Glomerular visceral epithelial cell (primary cell): ENCODE data around the gene LDLRAD4.

Experiments used
- DNase-seq: peaks from one replicate; pipeline ENCODE4 v3.0.0-alpha.2; 2016; ENCODE audit errors: extremely low spot score

The LDLRAD4 gene

GRCh38 chr18:13403786-13404549 is 185.4 kb downstream of the LDLRAD4 start:
- no peak for DNase-seq

- no peak for DNase-seq
Observed at GRCh38 chr18:13405305-13406038, 186.9 kb downstream of the LDLRAD4 start.

- no peak for DNase-seq
Observed at GRCh38 chr18:13406049-13406615, 187.6 kb downstream of the LDLRAD4 start.

DNA sequence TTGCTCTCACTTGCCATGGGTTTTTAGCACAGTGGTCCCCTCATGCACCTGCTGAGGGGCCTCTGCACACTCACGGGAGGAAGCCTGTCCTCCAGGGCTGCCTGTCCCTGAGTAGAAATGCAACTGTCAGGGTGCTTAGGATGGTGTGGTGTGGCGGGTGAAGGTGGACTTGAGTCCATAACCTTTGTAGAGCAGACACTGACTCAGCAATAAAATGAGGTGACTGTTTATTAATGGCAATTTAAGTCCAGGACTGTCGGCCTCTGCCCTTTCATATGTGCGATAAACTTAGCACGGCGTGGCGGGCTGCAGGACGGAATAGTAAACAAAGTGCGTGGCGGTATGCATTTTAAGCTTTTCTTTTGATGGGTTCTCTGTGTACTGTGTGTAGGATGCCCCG is 188.2 kb downstream of the LDLRAD4 start:
- no peak for DNase-seq

DNA sequence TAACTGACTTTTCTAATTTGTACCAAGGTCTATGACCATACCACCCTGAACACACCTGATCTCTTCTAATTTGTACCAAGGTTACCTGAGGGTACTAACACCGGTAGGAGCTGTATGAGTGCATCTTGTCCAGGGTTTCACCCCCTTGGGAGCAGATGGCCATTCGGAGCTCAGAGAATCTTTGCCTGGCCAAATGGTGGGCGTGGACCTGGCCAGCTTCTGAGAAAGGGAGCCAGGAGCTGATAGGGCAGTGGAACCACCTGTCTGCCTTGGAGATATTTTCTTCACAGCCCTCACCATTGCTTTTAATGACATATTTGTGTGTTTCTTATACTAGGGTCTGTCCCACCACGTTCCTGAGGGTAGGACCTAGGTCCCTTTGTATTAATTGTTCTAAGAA is 188.9 kb downstream of the LDLRAD4 start:
- no peak for DNase-seq

DNA sequence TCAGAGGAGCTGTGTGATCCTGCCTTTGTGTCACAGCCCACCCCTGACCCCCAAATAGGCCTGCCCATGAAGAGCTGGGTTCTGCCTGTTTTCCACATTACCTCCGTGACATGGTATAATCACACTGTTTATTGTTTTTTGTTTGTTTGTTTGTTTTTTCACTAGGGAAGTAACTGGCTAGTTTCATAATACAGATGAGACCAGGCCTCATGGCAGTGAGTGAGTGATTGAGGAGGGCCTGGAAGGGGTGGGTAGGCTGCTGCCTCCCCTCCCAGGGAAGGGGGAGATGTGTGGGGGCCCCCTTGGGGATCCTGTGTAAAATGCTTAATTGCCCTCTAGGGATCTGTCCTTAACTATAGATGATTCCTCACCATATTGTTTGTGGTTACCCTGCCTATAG is 190.5 kb downstream of the LDLRAD4 start:
- no peak for DNase-seq

DNA sequence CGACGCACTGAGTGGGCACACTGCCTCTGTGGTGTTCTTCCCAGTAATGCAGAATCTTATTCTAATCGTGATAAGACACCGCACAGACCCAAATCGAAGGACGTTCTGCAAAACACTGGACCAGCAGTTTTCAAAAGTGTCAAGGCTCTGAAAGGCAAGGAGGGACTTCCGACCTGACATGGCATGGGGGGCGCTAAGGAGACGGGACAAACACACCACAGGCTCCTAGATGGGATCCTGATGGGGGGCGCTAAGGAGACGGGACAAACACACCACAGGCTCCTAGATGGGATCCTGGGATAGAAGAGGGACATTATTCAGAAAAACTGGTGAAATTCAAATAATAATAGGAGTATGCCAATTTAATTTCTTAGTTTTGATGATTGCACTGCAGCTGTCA is 191.4 kb downstream of the LDLRAD4 start:
- no peak for DNase-seq

DNA sequence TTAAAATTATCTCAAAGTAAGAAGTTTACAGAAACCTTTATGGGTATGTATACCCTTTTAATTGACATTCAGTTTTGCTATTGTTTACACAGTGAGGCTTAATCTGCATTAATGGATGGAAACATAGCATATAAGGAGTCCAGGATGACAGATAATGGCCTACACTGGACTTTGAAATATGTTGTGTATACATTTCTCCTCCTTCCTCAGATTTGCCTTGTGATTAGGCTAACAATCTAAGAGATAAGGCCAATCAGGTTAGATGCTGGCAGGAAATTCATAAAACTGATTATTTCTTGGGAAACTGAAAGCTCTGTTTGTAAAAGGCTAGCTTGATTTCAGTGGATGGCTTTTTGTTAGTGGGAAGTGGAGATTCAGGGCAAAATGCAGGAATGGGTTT is 191.9 kb downstream of the LDLRAD4 start:
- DNase-seq: no peak

- no peak for DNase-seq
Observed at GRCh38 chr18:13412017-13412416, 193.5 kb downstream of the LDLRAD4 start.

- DNase-seq: no peak
Observed at GRCh38 chr18:13412901-13413300, 194.3 kb downstream of the LDLRAD4 start.

- DNase-seq: no peak
Observed at GRCh38 chr18:13414102-13414501, 195.5 kb downstream of the LDLRAD4 start.

DNA sequence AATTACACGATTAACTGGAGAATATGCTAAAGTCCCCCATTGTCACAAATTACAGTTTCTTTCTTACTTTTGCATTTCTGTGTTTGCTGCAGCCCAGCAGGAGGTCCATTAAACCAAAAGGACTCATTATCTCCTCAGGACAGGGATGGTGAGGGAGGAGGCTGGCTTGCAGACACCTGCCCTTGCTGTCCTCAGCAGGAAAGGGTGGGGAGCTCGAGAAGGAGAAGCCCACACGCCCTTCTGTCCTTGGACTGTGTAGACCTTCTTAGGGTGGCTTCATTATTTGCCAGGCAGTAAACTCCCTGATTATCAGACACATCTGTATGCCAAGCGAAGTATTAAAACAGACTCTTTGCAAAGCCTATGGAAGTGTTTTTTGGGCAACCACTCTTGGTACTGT is 196.0 kb downstream of the LDLRAD4 start:
- no peak for DNase-seq

DNA sequence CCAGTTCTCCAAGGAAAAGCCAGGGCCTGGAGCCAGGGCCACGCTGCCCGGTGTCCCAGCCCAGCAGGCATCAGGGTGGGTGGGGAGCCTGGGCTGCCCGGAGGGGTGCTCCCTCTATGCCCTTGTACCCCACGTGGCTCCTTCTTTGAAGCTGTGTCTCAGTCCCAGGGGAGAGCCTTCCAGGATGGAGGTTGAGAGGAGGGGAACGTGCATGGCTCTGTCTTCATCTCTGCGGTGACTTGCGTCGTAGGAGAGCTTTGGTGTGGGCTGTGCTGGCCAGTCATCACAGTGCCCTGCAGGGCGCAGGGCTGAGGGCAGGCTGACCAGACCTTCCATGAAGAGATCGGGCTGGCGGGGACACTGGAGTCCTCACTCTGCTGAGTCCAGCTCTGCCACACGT is 197.2 kb downstream of the LDLRAD4 start:
- DNase-seq: no peak

DNA sequence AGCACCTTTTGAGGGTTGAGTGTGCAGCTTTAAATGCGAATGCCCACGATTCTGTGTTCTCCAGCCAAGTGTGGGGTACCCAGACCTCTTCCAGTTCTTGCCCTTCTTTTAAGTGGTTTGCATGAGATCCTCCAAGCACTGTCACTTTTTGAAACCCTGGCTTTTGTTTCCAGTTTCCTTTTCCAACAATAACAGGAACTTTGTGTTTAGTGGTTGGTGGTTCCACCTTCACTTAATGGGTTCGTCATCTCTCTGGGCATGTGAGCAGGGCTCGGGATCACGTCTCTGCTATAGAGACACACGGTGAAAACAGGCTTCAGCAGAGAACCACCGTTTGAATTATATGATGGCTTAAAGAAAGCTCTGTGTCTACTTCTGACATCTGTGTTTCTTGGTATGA is 197.6 kb downstream of the LDLRAD4 start:
- no peak for DNase-seq

- no peak for DNase-seq
Observed at GRCh38 chr18:13416848-13417247, 198.3 kb downstream of the LDLRAD4 start.

GRCh38 chr18:13418013-13418710 is 199.6 kb downstream of the LDLRAD4 start:
- DNase-seq: no peak

DNA sequence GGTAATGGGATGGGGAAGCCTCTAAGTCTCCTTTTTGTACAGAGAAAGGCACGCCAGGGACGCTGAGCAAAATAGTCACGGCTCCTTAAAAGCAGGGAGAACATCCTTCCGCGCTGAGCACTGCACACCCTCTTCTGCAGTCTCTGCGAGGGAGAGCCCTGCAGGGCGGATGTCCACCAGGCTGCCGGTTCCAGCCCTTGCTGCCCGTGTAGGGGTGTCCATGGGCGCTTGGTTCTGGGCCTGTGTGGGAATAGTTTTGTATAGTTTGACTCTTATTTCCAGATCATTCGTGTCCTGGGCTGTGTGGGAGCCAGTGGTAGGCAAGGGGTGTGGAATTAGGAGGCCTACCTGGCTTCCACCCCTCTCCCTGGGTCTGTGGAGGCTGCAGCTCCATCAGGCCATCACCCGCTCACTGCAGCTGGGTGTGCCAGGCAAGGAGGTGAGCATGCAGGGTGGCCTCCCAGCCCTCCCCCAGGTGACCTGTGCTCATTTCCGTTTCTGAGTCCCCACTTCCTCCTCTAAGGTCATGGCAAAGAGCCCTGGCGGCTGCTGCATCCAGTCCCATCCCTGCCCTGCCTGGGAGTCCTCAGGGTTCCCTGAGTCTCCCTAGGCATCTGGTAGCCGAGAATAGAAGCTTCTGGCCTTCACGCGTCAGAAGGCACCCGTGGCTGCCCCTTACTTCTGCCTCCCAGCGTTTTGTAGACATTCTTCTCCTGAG is 202.6 kb downstream of the LDLRAD4 start:
- DNase-seq: no peak

DNA sequence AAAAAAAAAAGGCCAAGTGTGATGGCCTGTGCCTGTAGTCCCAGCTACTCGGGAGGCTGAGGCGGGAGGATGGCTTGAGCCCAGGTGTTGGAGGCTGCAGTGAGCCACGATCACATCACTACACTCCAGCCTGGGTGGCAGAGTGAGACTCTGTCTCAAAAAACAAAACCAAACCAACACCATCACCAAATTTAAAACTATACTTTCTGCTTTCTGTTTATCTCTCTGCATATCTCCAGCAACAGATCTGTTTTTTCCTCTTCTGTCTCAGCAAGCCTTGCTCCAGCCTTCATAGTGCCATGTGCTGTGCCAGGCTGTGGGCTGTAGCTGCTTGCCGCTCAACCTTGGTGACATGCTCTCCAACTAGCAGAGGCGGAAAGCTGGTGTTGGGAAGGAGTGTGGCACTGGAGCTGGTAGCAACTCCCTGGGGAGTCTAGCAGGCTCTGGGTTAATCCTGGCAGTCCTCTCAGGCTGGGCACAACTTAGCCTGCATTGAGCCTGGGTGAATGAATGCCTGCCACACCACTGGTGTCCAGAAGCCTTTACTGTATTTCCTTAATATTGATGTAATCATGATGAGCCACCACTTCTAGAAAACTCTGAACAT is 204.1 kb downstream of the LDLRAD4 start:
- DNase-seq: no peak

DNA sequence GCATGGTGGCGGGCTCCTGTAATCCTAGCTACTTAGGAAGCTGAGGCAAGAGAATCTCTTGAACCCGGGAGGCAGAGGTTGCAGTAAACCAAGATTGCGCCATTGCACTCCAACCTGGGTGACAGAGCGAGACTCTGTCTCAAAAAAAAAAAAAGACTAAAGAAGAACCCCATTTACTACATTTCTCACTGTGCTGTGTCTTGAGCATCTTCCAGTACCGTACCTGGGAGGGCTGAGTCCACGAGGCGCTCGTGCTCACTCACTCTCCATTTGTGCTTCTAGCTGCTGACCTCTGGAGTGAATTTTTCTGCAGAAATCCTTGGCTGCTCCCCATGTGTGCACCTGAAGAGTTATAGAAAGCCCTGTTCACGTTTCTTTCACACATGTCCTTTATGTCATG is 204.8 kb downstream of the LDLRAD4 start:
- DNase-seq: no peak

- DNase-seq: no peak
Observed at GRCh38 chr18:13424363-13424762, 205.8 kb downstream of the LDLRAD4 start.

GRCh38 chr18:13425357-13426091 is 207.0 kb downstream of the LDLRAD4 start:
- DNase-seq: no peak
